ENCODE measurements around the gene MCTP1. TPM values are rescaled to one million over a fixed set of nuclear protein-coding genes. Genes with fewer than 3 reads are reported as not detected.

MCTP1 gene
- total RNA-seq, 1 experiment from 2014 or later, result 5.6 TPM

DNA sequence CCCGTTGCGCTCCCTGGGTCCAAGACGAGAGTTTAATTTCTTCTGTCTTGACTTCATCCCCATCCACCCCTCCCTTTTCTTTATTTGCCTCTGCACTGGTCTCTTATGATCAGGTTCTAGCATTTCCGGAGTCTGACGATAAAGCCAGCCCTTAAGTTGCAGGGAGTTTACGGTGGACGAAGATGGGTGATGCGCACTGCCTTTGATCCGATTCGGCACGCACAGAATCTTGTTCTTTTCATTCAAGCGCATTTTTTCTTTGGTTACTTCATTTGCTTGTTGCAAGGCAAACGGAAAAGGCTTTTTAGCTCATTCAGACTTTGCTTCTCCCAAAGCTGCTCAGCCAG lies 488 bp upstream of the MCTP1 start:
- Mint-ChIP-seq H3K4me1 (peaks cover 53% of the 10 kb centered on the region), H3K9me3 (no peaks in the 10 kb centered on the region), H3K36me3 (no peaks in the 10 kb centered on the region), H3K27me3 (ENCODE audit: low read depth) (peaks cover 26% of the 10 kb centered on the region), H3K4me3 (peak overlapping the region; percentile 73), H3K27ac (no peak overlapping the region)
- 0 out of 2 replicates have a peak, but pooled peaks have one; percentile 41 for TF ChIP-seq ZNF232 (CRISPR knock-in tag; IDR thresholded peaks at IDR 0.05)
- TF ChIP-seq, protein P1, sequence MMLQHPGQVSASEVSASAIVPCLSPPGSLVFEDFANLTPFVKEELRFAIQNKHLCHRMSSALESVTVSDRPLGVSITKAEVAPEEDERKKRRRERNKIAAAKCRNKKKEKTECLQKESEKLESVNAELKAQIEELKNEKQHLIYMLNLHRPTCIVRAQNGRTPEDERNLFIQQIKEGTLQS (CRISPR knock-in tag; conservative IDR thresholded peaks at IDR 0.05), result no peak
- no peak for TF ChIP-seq MAX (CRISPR knock-in tag; IDR thresholded peaks at IDR 0.05)
- 0 out of 2 replicates have a peak, but pooled peaks have one; percentile 25 for TF ChIP-seq NFATC4 (CRISPR knock-in tag; IDR thresholded peaks at IDR 0.05)
- CTCF ChIA-PET, result interaction anchor here (0.6 to 3.4 kb wide), 6 partner anchors 31 to 446 kb away, joined by 3 to 24 read pairs (median 3); partner anchors contain the start of genes RFESD and RHOBTB3
- no peak for DNase-seq (ENCODE audit: low spot score)
- POLR2A ChIA-PET, result interaction anchor here (0.5 kb wide), 1 partner anchor 425 kb away, joined by 3 read pairs; no protein-coding TSS in a partner anchor
- no peak; the same call in 1 of the 2 replicates for ATAC-seq

DNA sequence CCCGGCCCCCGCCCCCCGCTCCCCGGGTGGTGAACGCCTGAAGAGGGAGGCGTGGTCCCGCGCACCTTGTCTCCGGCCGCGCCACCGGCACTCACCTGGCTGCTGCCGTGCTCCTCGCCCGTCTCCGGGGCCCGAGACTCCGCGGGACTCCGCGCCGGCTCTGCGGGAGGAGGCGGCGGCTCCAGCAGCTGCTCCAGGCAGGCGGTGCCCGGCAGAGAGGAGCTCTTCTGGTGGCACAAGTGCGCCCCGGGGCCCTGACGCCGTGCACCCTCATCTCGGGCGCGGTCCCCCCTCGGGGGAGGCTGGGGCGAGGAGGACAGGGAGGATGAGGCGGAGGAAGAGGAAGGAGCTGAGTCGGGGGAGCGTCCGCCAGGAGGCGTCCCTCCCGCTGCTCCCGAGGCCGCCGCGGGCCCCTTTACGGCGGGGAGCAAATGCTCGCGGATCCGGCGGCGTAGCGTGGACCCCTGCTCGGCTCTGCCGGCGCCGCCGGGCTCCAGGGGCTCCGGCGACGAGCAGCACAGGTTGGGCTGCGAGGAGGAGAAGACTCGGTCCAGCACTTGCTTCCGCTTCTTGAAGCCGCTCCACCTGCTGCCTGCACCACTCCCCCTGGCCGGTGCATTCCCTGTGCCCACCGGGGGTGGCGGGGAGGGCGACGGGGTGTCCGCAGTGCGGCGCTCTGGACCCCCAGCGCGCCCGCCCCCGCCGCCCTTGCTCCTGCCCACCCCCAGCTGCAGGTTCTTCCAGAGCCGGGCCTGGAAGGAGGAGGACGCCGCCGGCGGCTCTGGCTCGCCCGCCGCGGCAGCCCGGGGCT lies 928 bp downstream of the MCTP1 start:
- TF ChIP-seq, protein P2, sequence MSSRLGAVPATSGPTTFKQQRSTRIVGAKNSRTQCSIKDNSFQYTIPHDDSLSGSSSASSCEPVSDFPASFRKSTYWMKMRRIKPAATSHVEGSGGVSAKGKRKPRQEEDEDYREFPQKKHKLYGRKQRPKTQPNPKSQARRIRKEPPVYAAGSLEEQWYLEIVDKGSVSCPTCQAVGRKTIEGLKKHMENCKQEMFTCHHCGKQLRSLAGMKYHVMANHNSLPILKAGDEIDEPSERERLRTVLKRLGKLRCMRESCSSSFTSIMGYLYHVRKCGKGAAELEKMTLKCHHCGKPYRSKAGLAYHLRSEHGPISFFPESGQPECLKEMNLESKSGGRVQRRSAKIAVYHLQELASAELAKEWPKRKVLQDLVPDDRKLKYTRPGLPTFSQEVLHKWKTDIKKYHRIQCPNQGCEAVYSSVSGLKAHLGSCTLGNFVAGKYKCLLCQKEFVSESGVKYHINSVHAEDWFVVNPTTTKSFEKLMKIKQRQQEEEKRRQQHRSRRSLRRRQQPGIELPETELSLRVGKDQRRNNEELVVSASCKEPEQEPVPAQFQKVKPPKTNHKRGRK (CRISPR knock-in tag; IDR thresholded peaks at IDR 0.05; ENCODE audit: borderline replicate concordance), result no peak
- TF ChIP-seq ETV6 (CRISPR knock-in tag; IDR thresholded peaks at IDR 0.05) (0 out of 2 replicates have a peak, but pooled peaks have one; percentile 12), ZNF423 (CRISPR knock-in tag; IDR thresholded peaks at IDR 0.05) (peak; percentile 82), GTF2I (CRISPR knock-in tag; conservative IDR thresholded peaks at IDR 0.05) (no peak), PRDM15 (CRISPR knock-in tag; IDR thresholded peaks at IDR 0.05) (peak; percentile 54; the same call in 1 of the 2 replicates), MXD4 (CRISPR knock-in tag; IDR thresholded peaks at IDR 0.05; ENCODE audit: borderline replicate concordance) (no peak), NFE2L1 (CRISPR knock-in tag; IDR thresholded peaks at IDR 0.05) (no peak), ZNF263 (CRISPR knock-in tag; IDR thresholded peaks at IDR 0.05; ENCODE audit: low read depth) (peak; percentile 87), RORB (CRISPR knock-in tag; IDR thresholded peaks at IDR 0.05) (no peak), SP1 (CRISPR knock-in tag; conservative IDR thresholded peaks at IDR 0.05) (peak; percentile 33; the same call in 1 of the 2 replicates), ZNF317 (CRISPR knock-in tag; IDR thresholded peaks at IDR 0.05; ENCODE audit: borderline replicate concordance, low read depth) (0 out of 2 replicates have a peak, but pooled peaks have one; percentile 10), SMAD3 (CRISPR knock-in tag; IDR thresholded peaks at IDR 0.05; ENCODE audit: borderline replicate concordance) (no peak), CREM (CRISPR knock-in tag; IDR thresholded peaks at IDR 0.05) (0 out of 2 replicates have a peak, but pooled peaks have one; percentile 32), EMX1 (CRISPR knock-in tag; IDR thresholded peaks at IDR 0.05) (no peak), FOXP1 (CRISPR knock-in tag; IDR thresholded peaks at IDR 0.05; ENCODE audit: borderline replicate concordance) (peak; percentile 18; the same call in 1 of the 2 replicates), MYBL2 (CRISPR knock-in tag; IDR thresholded peaks at IDR 0.05) (peak; percentile 38; the same call in 1 of the 2 replicates), ZBTB21 (CRISPR knock-in tag; IDR thresholded peaks at IDR 0.05; ENCODE audit: borderline replicate concordance) (no peak), HMGXB4 (CRISPR knock-in tag; IDR thresholded peaks at IDR 0.05) (peak; percentile 87), PRRX2 (CRISPR knock-in tag; IDR thresholded peaks at IDR 0.05) (0 out of 2 replicates have a peak, but pooled peaks have one; percentile 25)
- POLR2A ChIA-PET, result interaction anchor here (0.9 to 1.1 kb wide), 2 partner anchors 18 to 363 kb away, joined by 3 read pairs; partner anchors contain the start of gene RFESD
- peaks cover 24% of the 10 kb centered on the region for H3K27me3 Mint-ChIP-seq (ENCODE audit: low read depth)
- H3K4me3 Mint-ChIP-seq, result peak overlapping the region; percentile 73
- H3K9me3 Mint-ChIP-seq, result no peaks in the 10 kb centered on the region
- CTCF ChIA-PET, result interaction anchor here (0.7 to 3.4 kb wide), 5 partner anchors 24 to 447 kb away, joined by 3 to 24 read pairs (median 3); partner anchors contain the start of gene RHOBTB3
- DNase-seq (ENCODE audit: low spot score) (peak; percentile 73), ATAC-seq (peak; percentile 34)
- H3K36me3 Mint-ChIP-seq, result no peaks in the 10 kb centered on the region
- H3K27ac Mint-ChIP-seq, result no peak overlapping the region
- H3K4me1 Mint-ChIP-seq, result peaks cover 52% of the 10 kb centered on the region

Measured in WTC11 (cell line).